Measurements from ENCODE around the gene RALGAPB.

RALGAPB gene

DNA sequence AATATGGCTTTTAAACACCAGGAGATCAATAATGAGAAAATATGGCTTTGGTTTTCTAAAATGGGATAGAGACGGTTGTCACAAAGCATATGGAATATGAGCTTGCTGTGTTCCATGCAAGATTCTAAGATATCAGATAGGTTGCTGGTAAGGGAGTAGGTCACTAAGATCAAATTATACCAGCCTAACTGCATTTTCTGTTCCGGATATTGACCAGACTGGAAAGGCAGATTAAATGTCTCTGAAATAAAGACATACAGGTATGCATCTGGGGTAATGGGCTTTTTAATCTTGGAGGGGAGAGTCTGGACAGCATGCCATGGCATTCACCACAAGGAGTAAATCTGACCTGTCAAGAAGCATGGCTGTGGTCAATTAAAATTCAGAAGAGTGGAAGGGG lies 73.1 kb downstream of the RALGAPB start:
- H3K4me1 ChIP-seq (ENCODE audit: control insufficient read depth in 1 of 2, insufficient read depth in 1 of 2, low read depth in 1 of 2, low read length in 1 of 2): no peaks in the 10 kb centered on the region
- no peaks in the 10 kb centered on the region for H3K27me3 ChIP-seq
- TF ChIP-seq CTCF (IDR thresholded peaks at IDR 0.05): no peak
- no peaks in the 10 kb centered on the region for H3K9me3 ChIP-seq
- H3K4me3 ChIP-seq (ENCODE audit: low read depth in 1 of 2, low read length in 1 of 2): no peak overlapping the region
- H3K36me3 ChIP-seq: peaks cover 97% of the 10 kb centered on the region
- H3K27ac ChIP-seq: no peak overlapping the region

GRCh38 chr20:38547288-38548085 lies 74.8 kb downstream of the RALGAPB start:
- no peak for TF ChIP-seq CTCF (IDR thresholded peaks at IDR 0.05)
- Histone ChIP-seq H3K36me3 (peaks cover 97% of the 10 kb centered on the region), H3K9me3 (no peaks in the 10 kb centered on the region), H3K4me1 (ENCODE audit: control insufficient read depth in 1 of 2, insufficient read depth in 1 of 2, low read depth in 1 of 2, low read length in 1 of 2) (no peaks in the 10 kb centered on the region), H3K27me3 (no peaks in the 10 kb centered on the region), H3K4me3 (ENCODE audit: low read depth in 1 of 2, low read length in 1 of 2) (no peak overlapping the region), H3K27ac (no peak overlapping the region)

DNA sequence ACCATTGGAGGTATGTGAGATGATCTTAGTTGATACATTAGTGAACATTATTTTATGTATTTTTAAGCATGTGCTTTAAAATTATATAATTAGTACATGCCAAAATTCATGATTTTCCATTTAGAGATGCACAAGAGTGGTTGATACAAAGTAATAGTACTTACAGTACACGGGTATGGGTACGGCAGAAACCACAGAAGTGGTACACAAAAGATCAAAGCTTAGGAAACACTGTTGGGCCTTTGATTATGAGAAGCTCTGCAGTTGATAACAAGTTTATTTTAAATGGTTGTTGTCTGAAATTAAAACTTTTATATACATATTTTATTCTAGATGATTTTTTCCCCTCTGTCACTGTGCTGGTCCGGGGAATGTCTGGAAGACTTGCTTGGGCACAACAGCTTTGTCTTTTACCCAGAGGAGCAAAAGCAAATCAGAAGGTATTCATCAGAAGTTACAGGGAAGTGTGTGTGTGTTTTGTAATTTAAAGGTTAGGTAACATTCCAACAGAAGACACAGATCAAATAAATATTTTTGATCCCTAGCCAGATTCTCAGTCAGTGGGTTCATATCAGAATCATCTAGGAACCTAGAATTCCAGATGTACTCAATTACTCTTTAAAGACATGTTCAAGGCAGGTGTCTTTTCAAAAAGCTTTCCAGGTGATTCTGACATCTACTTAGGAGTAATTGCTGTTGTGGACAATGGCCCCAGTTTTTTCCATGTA lies 75.9 kb downstream of the RALGAPB start:
- H3K27me3 ChIP-seq: no peaks in the 10 kb centered on the region
- peaks cover 5 to 8% of the 10 kb centered on the region in 2 experiments for H3K4me1 ChIP-seq (ENCODE audit: control insufficient read depth in 1 of 2, insufficient read depth in 1 of 2, low read depth in 1 of 2, low read length in 1 of 2)
- no peak overlapping the region for H3K4me3 ChIP-seq (ENCODE audit: low read depth in 1 of 2, low read length in 1 of 2)
- TF ChIP-seq CTCF (IDR thresholded peaks at IDR 0.05): no peak
- peaks cover 96% of the 10 kb centered on the region for H3K36me3 ChIP-seq
- H3K27ac ChIP-seq: no peak overlapping the region
- no peaks in the 10 kb centered on the region for H3K9me3 ChIP-seq

DNA sequence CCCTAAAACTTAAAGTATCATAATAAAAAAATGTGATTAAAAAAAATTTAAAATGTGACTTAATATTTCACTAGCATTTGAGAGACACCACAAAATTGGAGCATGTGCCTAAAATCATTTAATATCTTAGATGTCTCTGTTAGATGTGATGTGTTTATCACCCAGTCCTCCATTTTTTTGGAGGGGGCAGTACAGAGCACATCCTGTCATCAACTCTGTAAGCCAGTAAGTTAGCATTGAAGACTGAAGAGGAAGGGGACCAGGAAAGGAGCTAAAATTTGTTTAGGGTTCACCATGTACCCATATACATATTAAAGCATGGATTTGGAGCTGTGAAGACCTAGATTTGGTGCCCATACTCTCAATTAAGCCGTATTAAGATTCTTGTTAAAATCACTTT lies 77.6 kb downstream of the RALGAPB start:
- no peak for TF ChIP-seq CTCF (IDR thresholded peaks at IDR 0.05)
- peaks cover 92% of the 10 kb centered on the region for H3K36me3 ChIP-seq

GRCh38 chr20:38551056-38551626 lies 78.5 kb downstream of the RALGAPB start:
- Histone ChIP-seq H3K36me3 (peaks cover 84% of the 10 kb centered on the region), H3K9me3 (no peaks in the 10 kb centered on the region), H3K27ac (no peak overlapping the region), H3K4me3 (ENCODE audit: low read depth in 1 of 2, low read length in 1 of 2) (no peak overlapping the region), H3K27me3 (no peaks in the 10 kb centered on the region), H3K4me1 (ENCODE audit: control insufficient read depth in 1 of 2, insufficient read depth in 1 of 2, low read depth in 1 of 2, low read length in 1 of 2) (peaks cover 19% of the 10 kb centered on the region in 2 experiments)
- TF ChIP-seq CTCF (IDR thresholded peaks at IDR 0.05): no peak

More for the DNA sequence above, 77.6 kb downstream of the RALGAPB start:
- Histone ChIP-seq H3K4me3 (ENCODE audit: low read depth in 1 of 2, low read length in 1 of 2) (no peak overlapping the region), H3K27me3 (no peaks in the 10 kb centered on the region), H3K4me1 (ENCODE audit: control insufficient read depth in 1 of 2, insufficient read depth in 1 of 2, low read depth in 1 of 2, low read length in 1 of 2) (peaks cover 19% of the 10 kb centered on the region in 2 experiments), H3K27ac (no peak overlapping the region), H3K9me3 (no peaks in the 10 kb centered on the region)

All from neutrophil (primary cell).